RWPE2 (cell line): ENCODE results near the gene PEX1.

Source experiments
- ATAC-seq: fragments of 200-7000 bp; cut with Tn5 transposase; 3 replicates; pipeline ENCODE4 v1.9.1; 2021; ENCODE audit warnings: low read depth
- DNase-seq: peaks from one replicate; pipeline ENCODE4 v3.0.0-alpha.2; 2020; ENCODE audit warnings: low spot score
- H3K27ac ChIP-seq: fragments of 450-650 bp; 2 replicates; pipeline ENCODE4 v1.5.1; 2017; ENCODE audit warnings: mild to moderate bottlenecking; ENCODE audit not compliant: poor library complexity, severe bottlenecking
- H3K27me3 ChIP-seq: fragments of 250-450 bp; sonication (Bioruptor Pico); 2 replicates; pipeline ENCODE4 v1.5.1; 2021; ENCODE audit warnings: mild to moderate bottlenecking, moderate library complexity; ENCODE audit not compliant: insufficient read depth, poor library complexity, severe bottlenecking
- H3K36me3 ChIP-seq: fragments of 250-450 bp; sonication (Bioruptor Pico); 2 replicates; pipeline ENCODE4 v1.5.1; 2020; ENCODE audit warnings: low read depth, mild to moderate bottlenecking, moderate library complexity
- H3K4me1 ChIP-seq: fragments of 250-450 bp; sonication (Bioruptor Pico); 2 replicates; pipeline ENCODE4 v1.5.1; 2021; ENCODE audit warnings: mild to moderate bottlenecking, moderate library complexity; ENCODE audit not compliant: insufficient read depth, poor library complexity, severe bottlenecking
- H3K4me3 ChIP-seq: fragments of 250-450 bp; sonication (Bioruptor Pico); 2 replicates; pipeline ENCODE4 v1.5.1; 2021; ENCODE audit warnings: mild to moderate bottlenecking, moderate library complexity; ENCODE audit not compliant: severe bottlenecking
- H3K9me3 ChIP-seq: fragments of 250-450 bp; sonication (Bioruptor Pico); 2 replicates; pipeline ENCODE4 v1.5.1; 2021; ENCODE audit warnings: mild to moderate bottlenecking, moderate library complexity; ENCODE audit not compliant: severe bottlenecking
- CTCF ChIP-seq: fragments of 450-650 bp; IDR thresholded peaks from one replicate; pipeline ENCODE4 v1.5.1; 2017; ENCODE audit warnings: mild to moderate bottlenecking, moderate library complexity; ENCODE audit not compliant: poor library complexity, severe bottlenecking

PEX1 gene

GRCh38 chr7:92563345-92563744 is 35.0 kb upstream of the PEX1 start:
- Histone ChIP-seq H3K4me3 (no peak overlapping the region), H3K27ac (no peak overlapping the region), H3K9me3 (no peaks in the 10 kb centered on the region), H3K27me3 (no peaks in the 10 kb centered on the region), H3K4me1 (no peaks in the 10 kb centered on the region), H3K36me3 (peaks cover 67% of the 10 kb centered on the region)
- no peak for ATAC-seq
- DNase-seq: no peak
- TF ChIP-seq CTCF: no peak

GRCh38 chr7:92560602-92561001 is 32.3 kb upstream of the PEX1 start:
- peaks cover 40% of the 10 kb centered on the region for H3K36me3 ChIP-seq
- ATAC-seq: no peak
- H3K27me3 ChIP-seq: no peaks in the 10 kb centered on the region
- no peaks in the 10 kb centered on the region for H3K9me3 ChIP-seq
- H3K4me3 ChIP-seq: no peak overlapping the region
- TF ChIP-seq CTCF: no peak
- no peaks in the 10 kb centered on the region for H3K4me1 ChIP-seq
- no peak for DNase-seq
- H3K27ac ChIP-seq: no peak overlapping the region

- H3K27ac ChIP-seq: no peak overlapping the region
These were observed 29.6 kb upstream of the PEX1 start for GRCh38 chr7:92557808-92558362.

GRCh38 chr7:92557249-92557648 is 28.9 kb upstream of the PEX1 start:
- no peaks in the 10 kb centered on the region for H3K27me3 ChIP-seq
- no peaks in the 10 kb centered on the region for H3K9me3 ChIP-seq
- H3K36me3 ChIP-seq: peaks cover 11% of the 10 kb centered on the region
- no peak overlapping the region for H3K27ac ChIP-seq
- TF ChIP-seq CTCF: no peak
- DNase-seq (no peak), ATAC-seq (peak; percentile 18; the same call in 1 of the 3 replicates)
- no peaks in the 10 kb centered on the region for H3K4me1 ChIP-seq
- no peak overlapping the region for H3K4me3 ChIP-seq

More at GRCh38 chr7:92557808-92558362, 29.6 kb upstream of the PEX1 start:
- TF ChIP-seq CTCF: no peak
- Histone ChIP-seq H3K36me3 (peaks cover 17% of the 10 kb centered on the region), H3K4me1 (no peaks in the 10 kb centered on the region), H3K27me3 (no peaks in the 10 kb centered on the region), H3K4me3 (no peak overlapping the region), H3K9me3 (no peaks in the 10 kb centered on the region)
- no peak for DNase-seq
- ATAC-seq: no peak

GRCh38 chr7:92550194-92550593 is 21.9 kb upstream of the PEX1 start:
- Histone ChIP-seq H3K4me1 (no peaks in the 10 kb centered on the region), H3K27me3 (no peaks in the 10 kb centered on the region), H3K9me3 (no peaks in the 10 kb centered on the region), H3K4me3 (no peak overlapping the region), H3K36me3 (no peaks in the 10 kb centered on the region), H3K27ac (no peak overlapping the region)
- DNase-seq (no peak), ATAC-seq (no peak)
- TF ChIP-seq CTCF: no peak
